Endothelial cell of umbilical vein (primary cell): ENCODE results near the gene SMIM10L2A. TPM values are rescaled to one million over a fixed set of nuclear protein-coding genes. Genes with fewer than 3 reads are reported as not detected.

Experiments used
- BruUV-seq: library from RNA; stranded (reverse); fragments of 400-500 nt; replicated peaks from 2 replicates; lab custom pipeline; 2021; lab: Mats Ljungman, UMichigan
- CTCF ChIA-PET: fragments of 300-600, 350-600 bp; sonication (Branson Sonifier 250); formaldehyde crosslinking; loops from one replicate; lab custom pipeline; 2021; ENCODE audit warnings: antibody characterized with exemption, inconsistent platforms; lab: Charles Lee
- POLR2A ChIA-PET: fragments of 300-600, 350-600 bp; sonication (Branson Sonifier 250); formaldehyde crosslinking; loops from one replicate; lab custom pipeline; 2021; ENCODE audit warnings: antibody characterized with exemption, inconsistent platforms; lab: Charles Lee
- DNase-seq: peaks from one replicate; pipeline ENCODE4 v3.0.0-alpha.2; 2011; ENCODE audit warnings: low read depth, low spot score
- FAIRE-seq: peaks from 2 replicates; lab custom pipeline; 2011; peaks lifted over from hg19 to GRCh38; lab: Jason Lieb, UNC
- H2AFZ ChIP-seq: 2 replicates; pipeline ENCODE4 v1.6.0; 2012; ENCODE audit warnings: low read depth, low read length, control low read depth, inconsistent platforms
- H3K27ac ChIP-seq: 2 replicates; pipeline ENCODE4 v1.5.1; 2011; ENCODE audit warnings: low read depth, mild to moderate bottlenecking, control low read depth, low read length, moderate library complexity; ENCODE audit not compliant: insufficient read depth
- H3K27me3 ChIP-seq, 2 experiments: 2 replicates each; pipeline versions ENCODE4 v1.6.0 to v1.6.1; 2011; ENCODE audit warnings: low read length in 2 of 2, mixed read lengths in 1 of 2; ENCODE audit not compliant: control insufficient read depth in 2 of 2, insufficient read depth in 2 of 2
- H3K36me3 ChIP-seq, 2 experiments: 2 replicates in 1 of 2; 3 replicates in 1 of 2; pipeline ENCODE4 v1.5.1; 2011; ENCODE audit warnings: low read length in 2 of 2, mild to moderate bottlenecking in 1 of 2, moderate library complexity in 1 of 2; ENCODE audit not compliant: control insufficient read depth in 2 of 2, insufficient read depth in 2 of 2; ENCODE audit errors: extremely low read depth in 1 of 2
- H3K4me1 ChIP-seq: 3 replicates; pipeline ENCODE4 v1.5.1; 2011; ENCODE audit warnings: mild to moderate bottlenecking, low read length; ENCODE audit not compliant: control insufficient read depth, insufficient read depth; ENCODE audit errors: extremely low read depth
- H3K4me2 ChIP-seq: 2 replicates; pipeline ENCODE4 v1.6.1; 2011; ENCODE audit warnings: low read length, control low read depth, mixed read lengths; ENCODE audit not compliant: insufficient read depth
- H3K4me3 ChIP-seq, 3 experiments: fragments of 200-600 bp in 1 of 3; sonication (generic), shearing (Covaris generic) in 1 of 3; replicated peaks in 1 of 3; 2 replicates each; pipeline ENCODE4 v1.5.1; 2011 to 2016; ENCODE audit warnings: control low read depth in 3 of 3, low read length in 3 of 3, mild to moderate bottlenecking in 2 of 3, inconsistent platforms in 1 of 3, low read depth in 1 of 3, moderate library complexity in 1 of 3; ENCODE audit not compliant: insufficient read depth in 1 of 3
- H3K79me2 ChIP-seq: 2 replicates; pipeline ENCODE4 v1.6.0; 2012; ENCODE audit warnings: low read length, inconsistent platforms; ENCODE audit not compliant: control insufficient read depth, insufficient read depth
- H3K9ac ChIP-seq: replicated peaks from 2 replicates; pipeline ENCODE3; 2011; ENCODE audit warnings: low read length, control low read depth; ENCODE audit not compliant: insufficient read depth; ENCODE audit errors: extremely low read depth
- H3K9me1 ChIP-seq: replicated peaks from 3 replicates; pipeline ENCODE4 v1.6.0; 2011; ENCODE audit warnings: mild to moderate bottlenecking, low read length; ENCODE audit not compliant: control insufficient read depth, insufficient read depth; ENCODE audit errors: extremely low read depth
- H3K9me3 ChIP-seq: replicated peaks from 2 replicates; pipeline ENCODE4 v1.5.1; 2012; ENCODE audit warnings: low read length, inconsistent platforms; ENCODE audit not compliant: control insufficient read depth, insufficient read depth
- H4K20me1 ChIP-seq: replicated peaks from 2 replicates; pipeline ENCODE3; 2011; ENCODE audit warnings: mild to moderate bottlenecking, low read length; ENCODE audit not compliant: control insufficient read depth, insufficient read depth; ENCODE audit errors: extremely low read depth
- EZH2 ChIP-seq: IDR thresholded peaks from 2 replicates; pipeline ENCODE4 v1.6.1; 2012; ENCODE audit warnings: borderline replicate concordance, low read depth, mild to moderate bottlenecking, moderate library complexity, low read length, inconsistent platforms; ENCODE audit not compliant: severe bottlenecking
- FOS ChIP-seq: IDR thresholded peaks from 2 replicates; pipeline ENCODE4 v1.6.1; 2011; ENCODE audit warnings: mild to moderate bottlenecking, low read length, moderate library complexity, borderline replicate concordance; ENCODE audit not compliant: insufficient read depth
- GATA2 ChIP-seq: IDR thresholded peaks from 2 replicates; pipeline ENCODE4 v1.7.0; 2011; ENCODE audit warnings: low read depth, mild to moderate bottlenecking, moderate library complexity, mixed read lengths, low read length; ENCODE audit not compliant: insufficient read length, insufficient read depth
- JUN ChIP-seq: IDR thresholded peaks from 2 replicates; pipeline ENCODE4 v1.6.1; 2011; ENCODE audit warnings: borderline replicate concordance, low read depth; ENCODE audit not compliant: insufficient read length, insufficient read depth
- MAX ChIP-seq: IDR thresholded peaks from 2 replicates; pipeline ENCODE4 v1.6.1; 2011; ENCODE audit not compliant: insufficient read depth, insufficient read length
- MYC ChIP-seq: IDR thresholded peaks from one replicate; pipeline ENCODE4 v1.6.1; 2011; ENCODE audit warnings: mild to moderate bottlenecking, low read depth, low read length
- POLR2A ChIP-seq: IDR thresholded peaks from 2 replicates; pipeline ENCODE4 v1.6.1; 2012; ENCODE audit warnings: low read depth, mild to moderate bottlenecking, control low read depth, low read length
- POLR2AphosphoS5 ChIP-seq: IDR thresholded peaks from 2 replicates; pipeline ENCODE4 v1.6.1; 2012; ENCODE audit warnings: low read depth, mild to moderate bottlenecking, control low read depth, low read length, moderate library complexity; ENCODE audit not compliant: insufficient read depth
- dilution Hi-C: fragments of 300-500 bp; cut with MboI; formaldehyde crosslinking; loops from one replicate; pipeline ENCODE4 v1.15.0; 2019; ENCODE audit warnings: low sequenced_read_pairs; ENCODE audit not compliant: extremely low pct_ligation_motif_present
- intact Hi-C: fragments of 100-400 bp; cut with micrococcal nuclease; formaldehyde crosslinking; loops from one replicate; pipeline ENCODE4 v1.10.0; 2022
- polyA plus RNA-seq, 4 experiments: library from polyadenylated mRNA; depleted of rRNA in 3 of 4; stranded (reverse) in 3 of 4; unstranded in 1 of 4; fragments of >200 nt; gene quantifications; 2 replicates each; pipeline versions ENCODE4 v1.2.1 to v1.2.3, GENCODE V29; 2011 to 2012; ENCODE audit warnings: missing spikeins in 1 of 4
- total RNA-seq: library from RNA; stranded (reverse); gene quantifications from 2 replicates; pipeline ENCODE4 v1.2.3, GENCODE V29; 2021
- TF ChIP-seq, protein P1 (sequence below), 2 donors: IDR thresholded peaks; 1 replicate in 1 of 2; 2 replicates in 1 of 2; pipeline ENCODE4 v1.5.1; 2011; ENCODE audit warnings: low read length in 2 of 2, mild to moderate bottlenecking in 2 of 2, moderate library complexity in 2 of 2, control low read depth in 1 of 2, inconsistent platforms in 1 of 2, low read depth in 1 of 2; ENCODE audit not compliant: insufficient read depth in 1 of 2; ENCODE audit errors: extremely low read depth in 1 of 2

Gene SMIM10L2A
- total and polyA plus RNA-seq, 2 donors (not counting 3 experiments of a cell fraction or from before 2014, with no cell fraction given), result 0.10 to 0.24 TPM

- no peak overlapping the region for H2AFZ ChIP-seq
- no peak overlapping the region for H3K9ac ChIP-seq
- no TSS peak for BruUV-seq
- no peaks in the 10 kb centered on the region for H3K4me1 ChIP-seq
- TF ChIP-seq POLR2A (no peak), JUN (no peak), MYC (no peak), MAX (no peak), GATA2 (no peak), POLR2AphosphoS5 (no peak), FOS (no peak), EZH2 (no peak)
- TF ChIP-seq, protein P1, sequence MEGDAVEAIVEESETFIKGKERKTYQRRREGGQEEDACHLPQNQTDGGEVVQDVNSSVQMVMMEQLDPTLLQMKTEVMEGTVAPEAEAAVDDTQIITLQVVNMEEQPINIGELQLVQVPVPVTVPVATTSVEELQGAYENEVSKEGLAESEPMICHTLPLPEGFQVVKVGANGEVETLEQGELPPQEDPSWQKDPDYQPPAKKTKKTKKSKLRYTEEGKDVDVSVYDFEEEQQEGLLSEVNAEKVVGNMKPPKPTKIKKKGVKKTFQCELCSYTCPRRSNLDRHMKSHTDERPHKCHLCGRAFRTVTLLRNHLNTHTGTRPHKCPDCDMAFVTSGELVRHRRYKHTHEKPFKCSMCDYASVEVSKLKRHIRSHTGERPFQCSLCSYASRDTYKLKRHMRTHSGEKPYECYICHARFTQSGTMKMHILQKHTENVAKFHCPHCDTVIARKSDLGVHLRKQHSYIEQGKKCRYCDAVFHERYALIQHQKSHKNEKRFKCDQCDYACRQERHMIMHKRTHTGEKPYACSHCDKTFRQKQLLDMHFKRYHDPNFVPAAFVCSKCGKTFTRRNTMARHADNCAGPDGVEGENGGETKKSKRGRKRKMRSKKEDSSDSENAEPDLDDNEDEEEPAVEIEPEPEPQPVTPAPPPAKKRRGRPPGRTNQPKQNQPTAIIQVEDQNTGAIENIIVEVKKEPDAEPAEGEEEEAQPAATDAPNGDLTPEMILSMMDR (IDR thresholded peaks at IDR 0.05; ENCODE audit: extremely low read depth in 1 of 2, insufficient read depth in 1 of 2, low read depth in 1 of 2, low read length in 2 of 2), result no peak
- FAIRE-seq (no peak), DNase-seq (no peak)
- H3K9me1 ChIP-seq, result no peaks in the 10 kb centered on the region
- H4K20me1 ChIP-seq, result no peaks in the 10 kb centered on the region
- no peaks in the 10 kb centered on the region for H3K27me3 ChIP-seq
- H3K4me2 ChIP-seq, result no peak overlapping the region
- no peak overlapping the region for H3K27ac ChIP-seq
- H3K36me3 ChIP-seq, result no peaks in the 10 kb centered on the region
- ChIA-PET POLR2A (no interaction called here), CTCF (interaction anchor here (1.1 kb wide), 1 partner anchor 246 kb away, joined by 3 read pairs; no protein-coding TSS in a partner anchor)
- dilution Hi-C loops, result no loop called here
- H3K9me3 ChIP-seq, result no peaks in the 10 kb centered on the region
- intact Hi-C loops, result no loop called here
- H3K79me2 ChIP-seq, result no peaks in the 10 kb centered on the region
- no peak overlapping the region for H3K4me3 ChIP-seq
Observed at GRCh38 chrX:135432453-135432852, 10.7 kb downstream of the SMIM10L2A start.
